ENCODE measurements around the gene CA10.

CA10 gene

DNA sequence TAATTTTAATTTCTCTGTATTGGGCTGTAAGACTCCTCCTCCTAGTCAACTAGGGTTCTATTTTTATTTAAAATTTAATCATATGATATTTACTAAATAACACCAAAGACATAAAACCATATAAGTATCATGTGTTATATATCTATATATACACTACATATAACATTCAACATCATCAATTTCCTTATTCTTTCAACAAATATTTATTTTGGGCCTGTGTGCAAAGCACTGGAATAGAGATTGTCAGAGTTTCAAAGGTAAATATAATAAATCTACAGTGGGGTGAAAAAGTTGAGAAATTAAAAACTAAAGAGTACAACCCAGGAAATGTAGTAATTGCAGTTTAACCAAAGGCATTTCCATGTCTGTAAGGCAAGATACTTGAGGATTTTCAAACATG, 364.0 kb downstream of the CA10 start:
- Histone ChIP-seq H3K36me3 (ENCODE audit: control insufficient read depth in 1 of 2, insufficient read depth in 2 of 2, low read length in 2 of 2) (no peaks in the 10 kb centered on the region), H3K4me3 (ENCODE audit: low read depth in 1 of 2, low read length in 2 of 2) (no peak overlapping the region), H3K27me3 (ENCODE audit: low read depth, low read length) (no peaks in the 10 kb centered on the region)

DNA sequence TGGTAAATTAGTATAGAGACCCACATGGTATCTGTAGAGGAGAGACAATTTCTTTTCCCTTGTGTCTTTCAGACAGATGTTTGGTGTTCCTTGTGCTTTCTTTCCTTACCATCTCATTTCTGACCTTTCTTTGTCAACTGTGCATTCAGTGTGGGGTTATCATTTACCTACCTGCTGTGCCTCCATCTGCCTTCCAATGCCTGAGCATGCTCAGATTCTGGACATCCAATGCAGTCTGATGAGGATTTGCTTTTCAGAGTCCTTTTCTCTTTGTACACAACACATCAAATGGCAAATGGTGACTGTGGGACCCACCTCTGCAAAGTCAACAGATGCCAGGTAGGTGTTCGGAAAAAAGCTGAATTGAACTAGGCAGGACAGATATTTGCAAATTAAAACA, 364.8 kb downstream of the CA10 start:
- Histone ChIP-seq H3K4me3 (ENCODE audit: low read depth in 1 of 2, low read length in 2 of 2) (no peak overlapping the region), H3K36me3 (ENCODE audit: control insufficient read depth in 1 of 2, insufficient read depth in 2 of 2, low read length in 2 of 2) (no peaks in the 10 kb centered on the region), H3K4me1 (ENCODE audit: control insufficient read depth in 1 of 2, insufficient read depth in 2 of 2, low read length in 2 of 2) (no peaks in the 10 kb centered on the region), H3K27ac (ENCODE audit: low read length) (no peak overlapping the region), H3K27me3 (ENCODE audit: low read depth, low read length) (no peaks in the 10 kb centered on the region), H3K9me3 (ENCODE audit: control insufficient read depth in 1 of 2, low read length in 2 of 2) (no peaks in the 10 kb centered on the region)

More for the DNA sequence above, 364.0 kb downstream of the CA10 start:
- no peaks in the 10 kb centered on the region for H3K9me3 ChIP-seq (ENCODE audit: control insufficient read depth in 1 of 2, low read length in 2 of 2)
- no peaks in the 10 kb centered on the region for H3K4me1 ChIP-seq (ENCODE audit: control insufficient read depth in 1 of 2, insufficient read depth in 2 of 2, low read length in 2 of 2)
- H3K27ac ChIP-seq (ENCODE audit: low read length): no peak overlapping the region

DNA sequence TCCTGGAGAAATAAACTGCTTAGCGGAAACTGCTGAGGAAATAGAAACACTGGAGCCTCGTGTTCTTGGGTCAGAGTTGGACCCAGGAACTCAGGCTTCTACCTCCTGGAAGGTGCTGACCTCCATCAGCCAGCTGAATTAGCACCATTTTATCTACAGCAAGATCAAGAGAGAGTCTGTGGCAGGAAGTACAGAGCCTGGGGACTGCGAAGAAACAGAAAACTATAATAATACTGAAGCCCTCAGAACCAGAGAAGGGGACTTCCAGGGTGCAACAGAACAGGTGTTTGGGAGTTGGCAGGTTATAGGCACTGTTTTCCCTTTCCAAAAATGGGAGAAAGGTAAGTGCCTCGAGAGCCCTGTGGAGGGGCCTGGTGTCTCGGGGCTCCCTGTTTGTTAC, 379.7 kb downstream of the CA10 start:
- H3K27me3 ChIP-seq (ENCODE audit: low read depth, low read length): no peaks in the 10 kb centered on the region
- H3K4me1 ChIP-seq (ENCODE audit: control insufficient read depth in 1 of 2, insufficient read depth in 2 of 2, low read length in 2 of 2): no peaks in the 10 kb centered on the region
- H3K4me3 ChIP-seq (ENCODE audit: low read depth in 1 of 2, low read length in 2 of 2): no peak overlapping the region
- H3K9me3 ChIP-seq (ENCODE audit: control insufficient read depth in 1 of 2, low read length in 2 of 2): peaks cover 0 to 6% of the 10 kb centered on the region in 2 donors
- H3K36me3 ChIP-seq (ENCODE audit: control insufficient read depth in 1 of 2, insufficient read depth in 2 of 2, low read length in 2 of 2): no peaks in the 10 kb centered on the region
- no peak overlapping the region for H3K27ac ChIP-seq (ENCODE audit: low read length)

DNA sequence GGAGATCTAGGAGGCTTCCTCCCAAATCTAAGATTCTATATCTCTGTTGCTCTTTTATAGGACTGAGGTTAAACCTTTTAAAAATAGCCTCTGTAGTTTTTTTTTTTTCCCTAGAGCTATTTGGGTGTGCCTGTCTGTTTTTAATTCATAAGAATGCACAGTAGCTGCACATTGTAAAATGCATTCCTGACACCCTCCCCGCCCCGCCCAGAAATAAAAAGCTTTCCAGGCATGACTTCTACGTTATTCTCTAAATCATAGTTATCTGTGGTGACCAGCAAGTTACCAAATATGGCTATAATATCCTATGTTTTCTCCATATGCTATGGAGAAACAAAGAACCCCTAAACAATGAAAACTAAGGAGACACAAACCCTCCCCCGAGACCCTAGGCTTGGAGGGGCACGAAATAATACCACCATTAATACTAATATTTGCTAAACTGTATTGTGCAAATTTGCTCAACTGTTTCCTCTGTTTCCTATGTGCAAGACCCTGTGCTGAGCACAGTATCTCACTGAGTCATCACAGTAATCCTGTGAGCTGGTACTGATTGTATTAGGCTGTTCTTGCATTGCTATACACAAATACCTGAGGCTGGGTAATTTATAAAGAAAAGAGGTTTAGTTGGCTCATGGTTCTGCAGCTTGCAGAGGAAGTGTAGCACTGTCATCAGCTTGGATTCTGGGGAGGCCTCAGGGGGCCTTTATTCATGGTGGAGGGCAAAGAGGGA, 388.3 kb downstream of the CA10 start:
- Histone ChIP-seq H3K36me3 (ENCODE audit: control insufficient read depth in 1 of 2, insufficient read depth in 2 of 2, low read length in 2 of 2) (no peaks in the 10 kb centered on the region), H3K4me1 (ENCODE audit: control insufficient read depth in 1 of 2, insufficient read depth in 2 of 2, low read length in 2 of 2) (no peaks in the 10 kb centered on the region), H3K4me3 (ENCODE audit: low read depth in 1 of 2, low read length in 2 of 2) (no peak overlapping the region), H3K27ac (ENCODE audit: low read length) (no peak overlapping the region), H3K27me3 (ENCODE audit: low read depth, low read length) (no peaks in the 10 kb centered on the region), H3K9me3 (ENCODE audit: control insufficient read depth in 1 of 2, low read length in 2 of 2) (no peaks in the 10 kb centered on the region)

DNA sequence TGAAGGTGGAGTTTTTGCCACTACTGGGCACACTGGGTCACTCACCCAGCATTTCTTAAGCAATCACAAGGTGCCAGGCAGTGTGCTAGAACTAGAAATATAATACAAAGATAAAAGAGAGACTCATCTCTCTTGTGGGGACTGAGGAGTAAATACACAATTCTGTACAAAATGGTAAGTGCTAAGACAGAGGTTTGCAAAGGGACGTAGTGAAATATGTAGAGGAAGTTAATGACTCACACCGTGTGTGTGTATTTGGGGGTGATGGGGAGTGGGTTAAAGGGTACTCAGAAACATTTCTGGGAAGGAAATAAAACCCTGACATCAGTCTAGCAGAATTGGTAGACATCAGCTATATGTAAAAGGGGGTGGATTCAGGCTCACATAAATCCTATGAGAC, 389.3 kb downstream of the CA10 start:
- H3K27me3 ChIP-seq (ENCODE audit: low read depth, low read length): peaks cover 3% of the 10 kb centered on the region
- H3K4me1 ChIP-seq (ENCODE audit: control insufficient read depth in 1 of 2, insufficient read depth in 2 of 2, low read length in 2 of 2): no peaks in the 10 kb centered on the region
- no peak overlapping the region for H3K4me3 ChIP-seq (ENCODE audit: low read depth in 1 of 2, low read length in 2 of 2)
- H3K27ac ChIP-seq (ENCODE audit: low read length): no peak overlapping the region
- no peaks in the 10 kb centered on the region for H3K36me3 ChIP-seq (ENCODE audit: control insufficient read depth in 1 of 2, insufficient read depth in 2 of 2, low read length in 2 of 2)
- no peaks in the 10 kb centered on the region for H3K9me3 ChIP-seq (ENCODE audit: control insufficient read depth in 1 of 2, low read length in 2 of 2)

DNA sequence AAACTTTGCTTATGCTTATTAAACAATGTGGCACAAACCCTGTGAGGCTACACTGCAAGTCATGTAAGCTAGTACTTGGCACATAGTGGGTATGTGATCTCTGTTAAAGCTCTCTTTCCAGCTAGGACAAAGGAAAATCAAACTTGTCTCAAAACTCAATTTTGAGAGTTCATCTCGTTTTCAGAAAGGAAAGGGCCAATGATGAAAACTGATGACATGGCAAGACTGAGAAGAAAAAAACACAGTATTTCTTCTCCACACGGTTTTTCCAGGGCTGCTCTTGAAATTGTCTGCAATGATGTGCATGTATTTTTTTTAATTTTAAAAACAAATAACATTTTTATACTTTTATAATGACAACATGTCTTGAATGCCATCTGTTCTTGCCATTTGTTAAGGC, 389.8 kb downstream of the CA10 start:
- no peaks in the 10 kb centered on the region for H3K4me1 ChIP-seq (ENCODE audit: control insufficient read depth in 1 of 2, insufficient read depth in 2 of 2, low read length in 2 of 2)
- peaks cover 4% of the 10 kb centered on the region for H3K27me3 ChIP-seq (ENCODE audit: low read depth, low read length)
- H3K36me3 ChIP-seq (ENCODE audit: control insufficient read depth in 1 of 2, insufficient read depth in 2 of 2, low read length in 2 of 2): no peaks in the 10 kb centered on the region
- H3K9me3 ChIP-seq (ENCODE audit: control insufficient read depth in 1 of 2, low read length in 2 of 2): no peaks in the 10 kb centered on the region
- H3K27ac ChIP-seq (ENCODE audit: low read length): no peak overlapping the region
- H3K4me3 ChIP-seq (ENCODE audit: low read depth in 1 of 2, low read length in 2 of 2): no peak overlapping the region

DNA sequence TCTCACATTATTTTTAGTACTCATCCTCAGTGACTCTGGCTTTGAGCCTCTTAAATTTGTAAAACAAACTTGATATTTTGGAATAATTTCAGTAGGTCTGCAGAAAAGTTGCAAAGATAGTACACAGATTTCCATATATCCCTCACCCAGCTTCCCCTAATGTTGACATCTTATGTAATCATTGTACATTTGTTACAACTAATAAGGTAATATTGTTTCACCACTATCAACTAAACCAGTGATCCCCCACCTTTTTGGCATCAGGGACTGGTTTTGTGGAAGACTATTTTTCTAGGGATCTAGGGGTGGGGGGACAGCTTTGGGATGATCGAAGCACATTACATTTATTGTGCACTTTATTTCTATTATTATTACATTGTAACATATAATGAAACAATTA, 391.2 kb downstream of the CA10 start:
- Histone ChIP-seq H3K4me1 (ENCODE audit: control insufficient read depth in 1 of 2, insufficient read depth in 2 of 2, low read length in 2 of 2) (no peaks in the 10 kb centered on the region), H3K9me3 (ENCODE audit: control insufficient read depth in 1 of 2, low read length in 2 of 2) (no peaks in the 10 kb centered on the region), H3K36me3 (ENCODE audit: control insufficient read depth in 1 of 2, insufficient read depth in 2 of 2, low read length in 2 of 2) (no peaks in the 10 kb centered on the region), H3K4me3 (ENCODE audit: low read depth in 1 of 2, low read length in 2 of 2) (no peak overlapping the region), H3K27me3 (ENCODE audit: low read depth, low read length) (peaks cover 4% of the 10 kb centered on the region), H3K27ac (ENCODE audit: low read length) (no peak overlapping the region)

DNA sequence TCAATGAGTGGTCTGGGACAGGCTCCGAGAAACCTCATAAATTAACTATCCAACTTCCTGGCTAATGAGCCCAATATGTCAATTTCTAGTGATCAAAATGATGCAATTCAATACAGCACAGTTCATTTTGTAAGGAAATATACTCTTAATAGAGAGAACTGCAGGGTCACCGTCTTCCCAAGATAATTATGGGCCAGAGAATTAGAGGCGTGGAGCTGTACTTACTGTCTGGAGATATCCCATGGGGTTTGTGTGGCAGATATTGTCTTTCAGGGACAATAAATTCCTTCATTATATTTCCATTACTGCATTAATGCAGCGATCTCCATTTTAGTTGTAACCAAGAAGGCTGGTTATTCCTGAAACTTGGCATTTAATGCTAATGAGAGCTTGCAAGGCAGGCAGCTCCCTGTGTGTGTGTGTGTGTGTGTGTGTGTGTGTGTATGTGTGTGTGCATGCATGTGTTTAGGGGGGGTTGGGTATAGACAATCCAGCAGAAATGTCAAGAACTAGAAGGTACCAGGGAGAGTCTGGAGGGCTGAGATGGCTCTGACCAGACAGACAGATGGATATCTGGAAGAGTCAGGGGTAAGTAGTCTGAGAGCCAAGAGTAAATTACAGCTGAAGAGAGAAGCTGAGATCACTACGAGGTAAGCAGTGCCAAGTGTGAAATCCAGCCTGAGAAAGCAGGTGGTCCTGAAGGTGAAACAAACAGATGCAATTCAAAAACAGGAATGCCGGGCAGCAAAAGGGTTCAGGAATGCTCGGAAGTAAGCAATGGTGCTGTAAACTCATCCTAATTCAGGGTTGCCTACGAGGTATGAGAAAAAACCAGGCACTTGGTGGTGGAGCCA, 393.0 kb downstream of the CA10 start:
- Histone ChIP-seq H3K4me1 (ENCODE audit: control insufficient read depth in 1 of 2, insufficient read depth in 2 of 2, low read length in 2 of 2) (no peaks in the 10 kb centered on the region), H3K4me3 (ENCODE audit: low read depth in 1 of 2, low read length in 2 of 2) (no peak overlapping the region), H3K36me3 (ENCODE audit: control insufficient read depth in 1 of 2, insufficient read depth in 2 of 2, low read length in 2 of 2) (no peaks in the 10 kb centered on the region), H3K9me3 (ENCODE audit: control insufficient read depth in 1 of 2, low read length in 2 of 2) (no peaks in the 10 kb centered on the region), H3K27me3 (ENCODE audit: low read depth, low read length) (peaks cover 4% of the 10 kb centered on the region), H3K27ac (ENCODE audit: low read length) (no peak overlapping the region)

DNA sequence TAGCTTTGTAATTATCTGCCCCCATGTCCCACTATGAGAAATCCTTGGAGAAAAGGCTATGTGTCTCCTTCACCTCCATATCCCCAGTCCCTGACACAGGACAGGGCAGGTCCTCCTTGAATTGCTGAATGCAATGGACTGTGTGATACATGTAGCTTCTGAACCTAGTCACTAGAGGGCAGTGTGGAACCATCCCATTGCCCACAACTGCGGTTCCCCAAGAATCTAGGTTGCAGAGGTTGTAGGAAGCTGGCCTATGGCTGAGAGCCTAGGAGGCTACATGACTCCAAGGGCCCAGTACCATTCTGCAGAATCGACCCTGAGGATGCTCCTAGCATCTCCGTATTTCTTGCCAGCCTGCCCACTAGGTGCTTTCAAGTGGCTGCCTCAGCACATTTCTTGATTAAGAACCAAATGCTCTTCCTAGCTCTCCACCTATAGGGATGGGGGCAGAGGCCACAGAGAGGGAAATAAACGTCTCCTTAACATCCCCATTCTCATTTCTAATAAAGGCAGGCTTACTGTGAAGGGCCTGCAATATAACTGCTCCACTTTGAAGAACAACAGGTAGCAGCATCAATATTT, 394.0 kb downstream of the CA10 start:
- H3K4me1 ChIP-seq (ENCODE audit: control insufficient read depth in 1 of 2, insufficient read depth in 2 of 2, low read length in 2 of 2): no peaks in the 10 kb centered on the region
- peaks cover 4% of the 10 kb centered on the region for H3K27me3 ChIP-seq (ENCODE audit: low read depth, low read length)
- H3K4me3 ChIP-seq (ENCODE audit: low read depth in 1 of 2, low read length in 2 of 2): no peak overlapping the region
- H3K36me3 ChIP-seq (ENCODE audit: control insufficient read depth in 1 of 2, insufficient read depth in 2 of 2, low read length in 2 of 2): no peaks in the 10 kb centered on the region
- H3K9me3 ChIP-seq (ENCODE audit: control insufficient read depth in 1 of 2, low read length in 2 of 2): no peaks in the 10 kb centered on the region
- H3K27ac ChIP-seq (ENCODE audit: low read length): no peak overlapping the region

DNA sequence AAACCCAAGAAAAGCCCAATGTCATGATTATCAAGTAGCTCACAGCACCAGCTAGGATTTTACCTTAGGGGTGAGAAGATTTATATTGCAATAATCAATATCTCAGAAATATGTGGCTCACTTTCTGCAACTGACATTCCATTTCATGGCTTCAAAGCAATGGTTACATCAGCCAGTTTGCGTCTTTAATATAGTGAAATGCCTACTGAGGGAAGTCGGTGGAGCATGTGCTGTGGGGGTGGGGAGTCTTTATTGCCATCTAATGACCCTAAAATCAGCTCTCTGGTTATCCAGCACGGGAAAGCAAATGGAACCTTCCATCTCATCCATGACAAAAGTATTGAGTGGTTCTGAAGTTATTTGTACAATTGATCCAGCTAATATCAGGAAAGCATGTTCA, 395.5 kb downstream of the CA10 start:
- H3K9me3 ChIP-seq (ENCODE audit: control insufficient read depth in 1 of 2, low read length in 2 of 2): no peaks in the 10 kb centered on the region
- peaks cover 4% of the 10 kb centered on the region for H3K27me3 ChIP-seq (ENCODE audit: low read depth, low read length)
- H3K4me3 ChIP-seq (ENCODE audit: low read depth in 1 of 2, low read length in 2 of 2): no peak overlapping the region
- no peaks in the 10 kb centered on the region for H3K4me1 ChIP-seq (ENCODE audit: control insufficient read depth in 1 of 2, insufficient read depth in 2 of 2, low read length in 2 of 2)
- no peak overlapping the region for H3K27ac ChIP-seq (ENCODE audit: low read length)
- no peaks in the 10 kb centered on the region for H3K36me3 ChIP-seq (ENCODE audit: control insufficient read depth in 1 of 2, insufficient read depth in 2 of 2, low read length in 2 of 2)

DNA sequence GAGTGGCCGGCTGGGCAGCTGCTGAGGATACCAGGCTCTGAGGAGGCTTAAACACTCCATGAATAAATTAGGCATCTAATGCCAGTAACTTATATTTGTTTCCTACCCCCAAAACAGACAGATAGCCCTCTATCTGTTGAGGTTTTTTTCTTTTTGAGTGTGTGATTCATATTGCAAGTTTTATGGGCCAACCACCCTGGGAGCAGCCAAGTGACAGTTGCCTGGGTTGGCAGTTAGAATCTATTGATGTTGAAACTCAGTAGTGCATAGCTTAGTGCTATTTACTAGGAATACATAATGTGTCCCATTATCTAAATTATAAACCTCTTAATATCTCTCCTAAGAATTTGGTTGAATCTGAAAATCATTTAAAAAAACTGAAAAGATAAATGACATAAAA, 397.4 kb downstream of the CA10 start:
- Histone ChIP-seq H3K9me3 (ENCODE audit: control insufficient read depth in 1 of 2, low read length in 2 of 2) (no peaks in the 10 kb centered on the region), H3K36me3 (ENCODE audit: control insufficient read depth in 1 of 2, insufficient read depth in 2 of 2, low read length in 2 of 2) (no peaks in the 10 kb centered on the region), H3K4me1 (ENCODE audit: control insufficient read depth in 1 of 2, insufficient read depth in 2 of 2, low read length in 2 of 2) (no peaks in the 10 kb centered on the region), H3K27ac (ENCODE audit: low read length) (no peak overlapping the region), H3K4me3 (ENCODE audit: low read depth in 1 of 2, low read length in 2 of 2) (no peak overlapping the region), H3K27me3 (ENCODE audit: low read depth, low read length) (peaks cover 4% of the 10 kb centered on the region)
